ENCODE data around the gene ADAMTS19. TPM values are rescaled to one million over a fixed set of nuclear protein-coding genes. Genes with fewer than 3 reads are reported as not detected.

ADAMTS19 gene
- total RNA-seq, 1 donor, result 9.5 TPM

DNA sequence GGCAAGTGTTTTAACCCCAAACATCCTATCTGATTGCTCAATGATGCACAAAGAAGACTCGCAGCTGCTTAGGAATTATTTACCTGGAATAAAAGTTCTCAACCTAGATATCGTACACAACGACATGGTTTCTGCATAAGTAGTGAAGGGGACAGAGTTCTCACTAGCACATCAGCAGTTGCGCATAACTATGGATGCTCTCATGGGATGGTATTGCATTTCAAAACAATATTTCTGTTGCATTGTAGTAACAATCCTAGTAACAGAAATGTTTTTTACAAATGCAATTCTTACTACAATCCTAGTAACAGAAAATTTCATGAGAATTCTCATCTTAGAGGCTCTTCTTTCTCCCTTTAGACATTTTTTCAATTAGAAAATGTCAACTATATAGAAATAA, 193.3 kb downstream of the ADAMTS19 start:
- H3K4me3 ChIP-seq (ENCODE audit: low read depth, low read length), result no peak overlapping the region
- DNase-seq (ENCODE audit: low read depth), result no peak
- TF ChIP-seq, protein P1, sequence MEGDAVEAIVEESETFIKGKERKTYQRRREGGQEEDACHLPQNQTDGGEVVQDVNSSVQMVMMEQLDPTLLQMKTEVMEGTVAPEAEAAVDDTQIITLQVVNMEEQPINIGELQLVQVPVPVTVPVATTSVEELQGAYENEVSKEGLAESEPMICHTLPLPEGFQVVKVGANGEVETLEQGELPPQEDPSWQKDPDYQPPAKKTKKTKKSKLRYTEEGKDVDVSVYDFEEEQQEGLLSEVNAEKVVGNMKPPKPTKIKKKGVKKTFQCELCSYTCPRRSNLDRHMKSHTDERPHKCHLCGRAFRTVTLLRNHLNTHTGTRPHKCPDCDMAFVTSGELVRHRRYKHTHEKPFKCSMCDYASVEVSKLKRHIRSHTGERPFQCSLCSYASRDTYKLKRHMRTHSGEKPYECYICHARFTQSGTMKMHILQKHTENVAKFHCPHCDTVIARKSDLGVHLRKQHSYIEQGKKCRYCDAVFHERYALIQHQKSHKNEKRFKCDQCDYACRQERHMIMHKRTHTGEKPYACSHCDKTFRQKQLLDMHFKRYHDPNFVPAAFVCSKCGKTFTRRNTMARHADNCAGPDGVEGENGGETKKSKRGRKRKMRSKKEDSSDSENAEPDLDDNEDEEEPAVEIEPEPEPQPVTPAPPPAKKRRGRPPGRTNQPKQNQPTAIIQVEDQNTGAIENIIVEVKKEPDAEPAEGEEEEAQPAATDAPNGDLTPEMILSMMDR (IDR thresholded peaks at IDR 0.05; ENCODE audit: insufficient read depth, low read depth, low read length), result no peak

DNA sequence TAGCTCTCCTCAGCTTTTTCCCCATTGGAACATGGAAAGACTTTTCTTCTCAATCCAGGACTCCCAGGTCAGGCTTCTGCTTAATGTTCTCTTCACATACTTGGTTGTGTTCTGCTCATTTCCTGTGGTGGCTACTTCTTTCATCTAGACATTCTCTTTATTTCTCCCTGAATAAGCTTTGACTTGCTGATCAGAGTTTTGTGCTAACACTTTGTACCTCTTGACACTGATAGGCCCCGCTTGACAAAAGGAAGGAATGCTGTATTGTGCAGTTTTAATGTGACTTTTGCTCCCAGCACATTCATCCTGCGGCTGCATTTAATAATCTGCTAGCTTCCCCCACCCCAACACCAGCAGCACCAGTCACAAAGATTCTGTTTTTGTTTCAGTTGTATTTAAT, 196.9 kb downstream of the ADAMTS19 start:
- TF ChIP-seq, protein P1 (IDR thresholded peaks at IDR 0.05; ENCODE audit: insufficient read depth, low read depth, low read length), result no peak
- H3K4me3 ChIP-seq (ENCODE audit: low read depth, low read length), result no peak overlapping the region
- DNase-seq (ENCODE audit: low read depth), result no peak

DNA sequence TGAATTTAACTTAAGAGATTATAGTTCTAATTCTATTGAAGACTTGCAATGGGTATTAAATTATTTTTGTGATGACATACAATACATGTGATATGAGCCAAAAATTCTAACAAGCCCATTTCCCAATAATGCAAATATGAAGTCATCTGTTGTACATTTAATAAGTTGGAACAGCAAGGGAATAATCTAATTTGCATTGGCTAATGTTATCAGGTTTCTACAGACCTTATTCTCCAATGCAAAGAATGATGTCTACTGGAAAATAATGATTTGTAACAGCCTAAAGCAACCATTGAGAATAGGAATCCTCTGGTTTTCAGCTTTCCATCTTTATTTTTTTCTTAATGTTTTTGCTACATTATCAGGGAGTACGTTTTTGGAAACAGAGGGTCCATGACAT, 198.7 kb downstream of the ADAMTS19 start:
- TF ChIP-seq, protein P1 (IDR thresholded peaks at IDR 0.05; ENCODE audit: insufficient read depth, low read depth, low read length), result no peak
- no peak overlapping the region for H3K4me3 ChIP-seq (ENCODE audit: low read depth, low read length)
- no peak for DNase-seq (ENCODE audit: low read depth)

DNA sequence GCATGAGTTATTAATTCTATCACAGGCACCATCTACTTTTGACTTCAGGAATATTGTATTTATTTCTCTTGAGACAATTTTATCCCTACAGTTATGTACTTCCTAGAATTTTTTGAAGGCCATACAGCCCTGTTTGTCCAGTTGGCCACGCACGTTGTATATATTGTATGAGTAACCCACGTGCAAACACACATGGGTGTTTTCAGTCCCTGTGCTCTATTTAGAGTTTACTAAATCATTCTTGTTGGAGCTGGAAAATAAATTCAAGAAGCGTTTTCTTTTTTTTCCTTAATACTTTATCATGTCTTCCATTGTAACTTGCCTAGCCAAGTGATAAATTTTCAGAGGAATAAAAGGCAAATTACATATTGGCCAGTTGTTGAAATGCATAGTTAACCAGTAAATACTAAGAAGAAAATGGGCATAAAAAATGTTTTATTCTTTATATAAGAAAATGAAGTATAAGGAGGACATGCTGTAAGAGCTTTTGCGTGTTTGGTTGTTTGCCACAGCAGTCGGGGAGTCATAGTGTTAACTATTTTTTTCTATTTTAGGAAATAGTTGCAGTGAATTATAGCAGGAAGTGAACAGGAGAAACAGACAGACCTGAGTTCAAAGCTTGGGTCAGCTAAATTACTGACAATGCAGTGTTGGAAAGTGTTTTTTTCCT, 201.4 kb downstream of the ADAMTS19 start:
- no peak overlapping the region for H3K4me3 ChIP-seq (ENCODE audit: low read depth, low read length)
- TF ChIP-seq, protein P1 (IDR thresholded peaks at IDR 0.05; ENCODE audit: insufficient read depth, low read depth, low read length), result no peak
- DNase-seq (ENCODE audit: low read depth), result no peak

DNA sequence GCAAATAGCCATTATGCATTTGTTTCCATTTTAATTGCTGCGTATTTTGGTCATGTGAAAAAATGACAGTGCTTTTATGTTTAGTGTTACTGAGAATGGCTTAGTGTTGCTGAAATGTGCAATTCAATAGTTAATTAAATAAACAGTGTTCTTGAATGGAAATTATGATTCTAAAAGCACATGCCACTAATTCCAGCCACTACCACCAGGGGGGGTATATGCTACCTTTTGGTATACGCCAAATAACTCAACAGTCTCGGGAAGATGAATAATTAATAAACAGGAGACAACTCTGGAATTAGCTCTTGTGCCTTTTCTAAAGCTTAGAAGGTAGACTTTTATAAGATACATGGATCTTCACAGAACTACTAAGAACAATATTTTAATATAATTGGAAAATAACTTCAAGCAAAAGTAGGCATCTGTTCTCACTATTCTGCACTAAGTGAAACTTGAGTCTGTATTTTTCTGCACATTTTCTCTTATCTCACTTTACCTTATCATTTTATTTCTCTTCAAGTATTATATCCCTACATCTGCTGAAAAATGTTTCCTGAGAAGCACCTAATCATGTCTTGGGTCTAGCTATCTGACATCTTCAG, 204.3 kb downstream of the ADAMTS19 start:
- H3K4me3 ChIP-seq (ENCODE audit: low read depth, low read length), result no peak overlapping the region
- DNase-seq (ENCODE audit: low read depth), result peak; percentile 59
- TF ChIP-seq, protein P1 (IDR thresholded peaks at IDR 0.05; ENCODE audit: insufficient read depth, low read depth, low read length), result peak; percentile 84

DNA sequence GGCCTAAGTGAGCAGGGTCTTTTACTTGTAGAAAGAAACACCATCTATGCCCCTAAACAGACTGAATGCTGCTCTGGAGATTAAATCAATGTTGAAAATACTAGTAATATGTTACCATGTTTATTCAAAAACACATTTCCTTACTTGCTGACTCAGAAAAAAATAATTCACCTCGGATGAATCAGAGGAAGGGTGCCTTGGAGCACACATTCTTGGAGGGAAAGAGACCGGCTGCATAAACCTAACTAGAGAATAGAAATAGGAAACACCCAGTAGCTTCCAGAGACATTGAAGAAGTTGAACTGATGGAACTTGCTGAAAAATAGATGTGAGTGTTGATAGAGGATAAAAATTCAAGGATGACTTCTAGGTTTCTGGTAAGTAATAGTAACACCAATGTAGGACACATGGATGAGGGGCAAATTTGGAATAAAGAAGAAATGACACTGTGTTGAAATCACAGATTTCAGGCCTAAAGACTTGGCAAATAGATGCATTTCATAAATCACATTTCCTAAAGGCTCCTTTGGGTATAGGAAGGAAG, 210.9 kb downstream of the ADAMTS19 start:
- TF ChIP-seq, protein P1 (IDR thresholded peaks at IDR 0.05; ENCODE audit: insufficient read depth, low read depth, low read length), result no peak
- DNase-seq (ENCODE audit: low read depth), result peak; percentile 68
- no peak overlapping the region for H3K4me3 ChIP-seq (ENCODE audit: low read depth, low read length)

All from fibroblast of villous mesenchyme (primary cell).